Hepatocyte (in vitro differentiated cells): ENCODE data around the gene CLDN3. TPM values are rescaled to one million over a fixed set of nuclear protein-coding genes. Genes with fewer than 3 reads are reported as not detected.
A peak's percentile ranks its signal among the peaks of the same experiment; 100 is the strongest.

ENCODE experiments used
- DNase-seq: peaks from one replicate; pipeline ENCODE4 v3.0.0-alpha.2; 2016; ENCODE audit warnings: low spot score
- H2AFZ ChIP-seq: fragments of 200-600 bp; sonication (generic); 2 replicates; pipeline ENCODE4 v1.6.0; 2016; ENCODE audit warnings: antibody characterized with exemption, mild to moderate bottlenecking
- H3K27ac ChIP-seq: fragments of 200-600 bp; sonication (generic); 2 replicates; pipeline ENCODE4 v1.5.1; 2016; ENCODE audit warnings: mild to moderate bottlenecking
- H3K27me3 ChIP-seq: fragments of 200-600 bp; sonication (generic); 2 replicates; pipeline ENCODE4 v1.6.1; 2016
- H3K36me3 ChIP-seq: fragments of 200-600 bp; sonication (generic); replicated peaks from 2 replicates; pipeline ENCODE4 v1.5.1; 2016; ENCODE audit warnings: low read depth; ENCODE audit not compliant: insufficient read depth
- H3K4me1 ChIP-seq: fragments of 200-600 bp; sonication (generic); 2 replicates; pipeline ENCODE4 v1.5.1; 2016; ENCODE audit warnings: mild to moderate bottlenecking, moderate library complexity; ENCODE audit not compliant: insufficient read depth
- H3K4me2 ChIP-seq: fragments of 200-600 bp; sonication (generic); 2 replicates; pipeline ENCODE4 v1.6.0; 2016
- H3K4me3 ChIP-seq: fragments of 200-600 bp; sonication (generic); 2 replicates; pipeline ENCODE4 v1.5.1; 2016; ENCODE audit warnings: mild to moderate bottlenecking
- H3K79me2 ChIP-seq: fragments of 200-600 bp; sonication (generic); 2 replicates; pipeline ENCODE4 v1.6.0; 2017; ENCODE audit warnings: mild to moderate bottlenecking
- H3K9me2 ChIP-seq: fragments of 200-600 bp; sonication (generic); replicated peaks from 2 replicates; pipeline ENCODE4 v1.6.0; 2017; ENCODE audit warnings: mild to moderate bottlenecking; ENCODE audit not compliant: insufficient read depth
- H3K9me3 ChIP-seq: fragments of 200-600 bp; sonication (generic); 2 replicates; pipeline ENCODE4 v1.5.1; 2016; ENCODE audit warnings: low read depth, mild to moderate bottlenecking
- H4K20me1 ChIP-seq: fragments of 200-600 bp; sonication (generic); 2 replicates; pipeline ENCODE4 v1.6.0; 2016; ENCODE audit warnings: mild to moderate bottlenecking; ENCODE audit not compliant: insufficient read depth, poor library complexity, severe bottlenecking
- CTCF ChIP-seq: fragments of 200-600 bp; sonication (generic); IDR thresholded peaks from 2 replicates; pipeline ENCODE4 v1.5.1; 2016; ENCODE audit warnings: antibody characterized with exemption, mild to moderate bottlenecking; ENCODE audit not compliant: poor library complexity
- EZH2 ChIP-seq: fragments of 200-600 bp; sonication (generic); IDR thresholded peaks from 2 replicates; pipeline ENCODE4 v1.6.1; 2016; ENCODE audit warnings: antibody characterized with exemption, mild to moderate bottlenecking, borderline replicate concordance
- EZH2phosphoT487 ChIP-seq: fragments of 200-600 bp; sonication (generic); IDR thresholded peaks from one replicate; pipeline ENCODE4 v1.6.1; 2018; ENCODE audit warnings: antibody characterized with exemption, mild to moderate bottlenecking, low read depth, moderate library complexity; ENCODE audit not compliant: unreplicated experiment, severe bottlenecking
- WGBS: methylation state at CpG from one replicate; pipeline ENCODE4 v1.1.6; 2016; ENCODE audit warnings: low lambda C conversion rate; ENCODE audit errors: missing lambda C conversion rate; 5-methylcytosine and 5-hydroxymethylcytosine counted together
- polyA plus RNA-seq: library from polyadenylated mRNA; unstranded; fragments of >200 nt; fragmentation: Nextera tagmentation; extraction: Ambion mirVana; gene quantifications from 2 replicates; pipeline ENCODE4 v1.2.1, GENCODE V29; 2016
- total RNA-seq: library from RNA; depleted of rRNA; stranded (reverse); fragments of >200 nt; gene quantifications from 2 replicates; pipeline ENCODE4 v1.2.3, GENCODE V29; 2014

Gene CLDN3
- total and polyA plus RNA-seq, 2 experiments from 2014 or later: 53.7 to 142 TPM

- H3K9me2 ChIP-seq: no peaks in the 10 kb centered on the region
- H2AFZ ChIP-seq: no peak overlapping the region
- WGBS: 6% methylated on average over 35 of the region's 35 CpGs
- H3K36me3 ChIP-seq: no peaks in the 10 kb centered on the region
- TF ChIP-seq EZH2 (no peak), EZH2phosphoT487 (no peak), CTCF (no peak)
- peak overlapping the region; percentile 98 for H3K27ac ChIP-seq
- H3K4me3 ChIP-seq: no peak overlapping the region
- DNase-seq: peak; percentile 96
- no peaks in the 10 kb centered on the region for H4K20me1 ChIP-seq
- no peaks in the 10 kb centered on the region for H3K27me3 ChIP-seq
- H3K4me2 ChIP-seq: peak overlapping the region; percentile 66
- H3K4me1 ChIP-seq: peaks cover 30% of the 10 kb centered on the region
- no peaks in the 10 kb centered on the region for H3K9me3 ChIP-seq
- peaks cover 6% of the 10 kb centered on the region for H3K79me2 ChIP-seq
These were observed 27.1 kb downstream of the CLDN3 start for GRCh38 chr7:73742753-73743641.

- H3K27me3 ChIP-seq: no peaks in the 10 kb centered on the region
These were observed 27.7 kb downstream of the CLDN3 start for GRCh38 chr7:73742338-73742752.

GRCh38 chr7:73741600-73741999, 28.5 kb downstream of the CLDN3 start:
- Histone ChIP-seq H3K4me1 (peaks cover 41% of the 10 kb centered on the region), H3K27me3 (no peaks in the 10 kb centered on the region), H2AFZ (no peak overlapping the region), H3K79me2 (peaks cover 19% of the 10 kb centered on the region), H3K9me2 (no peaks in the 10 kb centered on the region), H3K36me3 (no peaks in the 10 kb centered on the region), H3K9me3 (no peaks in the 10 kb centered on the region), H3K4me3 (no peak overlapping the region), H3K4me2 (peak overlapping the region; percentile 66), H3K27ac (peak overlapping the region; percentile 98), H4K20me1 (no peaks in the 10 kb centered on the region)
- TF ChIP-seq EZH2phosphoT487 (no peak), CTCF (no peak), EZH2 (no peak)
- 58% methylated on average over 5 of the region's 5 CpGs for WGBS
- no peak for DNase-seq

More at GRCh38 chr7:73742338-73742752, 27.7 kb downstream of the CLDN3 start:
- no peaks in the 10 kb centered on the region for H4K20me1 ChIP-seq
- H3K9me2 ChIP-seq: no peaks in the 10 kb centered on the region
- peak overlapping the region; percentile 66 for H3K4me2 ChIP-seq
- H3K79me2 ChIP-seq: peaks cover 12% of the 10 kb centered on the region
- H3K36me3 ChIP-seq: no peaks in the 10 kb centered on the region
- H2AFZ ChIP-seq: no peak overlapping the region
- peaks cover 36% of the 10 kb centered on the region for H3K4me1 ChIP-seq
- H3K4me3 ChIP-seq: no peak overlapping the region
- peak; percentile 73 for DNase-seq
- H3K9me3 ChIP-seq: no peaks in the 10 kb centered on the region
- WGBS: 36% methylated on average over 7 of the region's 7 CpGs
- TF ChIP-seq CTCF: no peak
- TF ChIP-seq EZH2phosphoT487: no peak
- no peak for TF ChIP-seq EZH2
- H3K27ac ChIP-seq: peak overlapping the region; percentile 98
